NT2/D1 (cell line): ENCODE measurements around the gene HKDC1.

ENCODE experiments used
- DNase-seq: peaks from one replicate; pipeline ENCODE4 v3.0.0-alpha.2; 2011; ENCODE audit warnings: low read depth, low spot score
- H3K27me3 ChIP-seq: 2 replicates; pipeline ENCODE4 v1.6.0; 2011; ENCODE audit warnings: mild to moderate bottlenecking; ENCODE audit not compliant: insufficient read length, insufficient read depth
- H3K36me3 ChIP-seq: 2 replicates; pipeline ENCODE4 v1.6.1; 2011; ENCODE audit warnings: mild to moderate bottlenecking, low read length, mixed read lengths; ENCODE audit not compliant: insufficient read depth, insufficient read length
- H3K4me1 ChIP-seq: 2 replicates; pipeline ENCODE4 v1.5.1; 2011; ENCODE audit not compliant: insufficient read depth, insufficient read length
- H3K4me3 ChIP-seq: 2 replicates; pipeline ENCODE4 v1.5.1; 2011; ENCODE audit warnings: low read depth; ENCODE audit not compliant: insufficient read length
- H3K9ac ChIP-seq: 2 replicates; pipeline ENCODE4 v1.6.0; 2011; ENCODE audit warnings: low read depth; ENCODE audit not compliant: insufficient read length
- H3K9me3 ChIP-seq: 2 replicates; pipeline ENCODE4 v1.5.1; 2011; ENCODE audit warnings: mild to moderate bottlenecking, low read length; ENCODE audit not compliant: insufficient read depth
- SUZ12 ChIP-seq: IDR thresholded peaks from 2 replicates; pipeline ENCODE4 v1.6.1; 2011; ENCODE audit not compliant: insufficient read length, insufficient read depth; ENCODE audit errors: extremely low read depth
- YY1 ChIP-seq: IDR thresholded peaks from 2 replicates; pipeline ENCODE4 v1.6.1; 2011; ENCODE audit not compliant: insufficient read length, insufficient read depth
- ZNF274 ChIP-seq: IDR thresholded peaks from 2 replicates; pipeline ENCODE4 v1.6.1; 2011; ENCODE audit warnings: mild to moderate bottlenecking, low read depth, low read length

Gene HKDC1

GRCh38 chr10:69228151-69228550 lies 8.0 kb downstream of the HKDC1 start:
- H3K27me3 ChIP-seq = no peaks in the 10 kb centered on the region
- H3K4me1 ChIP-seq = peaks cover 3% of the 10 kb centered on the region
- H3K9ac ChIP-seq = no peak overlapping the region
- no peak for DNase-seq
- no peaks in the 10 kb centered on the region for H3K9me3 ChIP-seq
- no peak overlapping the region for H3K4me3 ChIP-seq
- H3K36me3 ChIP-seq = no peaks in the 10 kb centered on the region
- TF ChIP-seq YY1 (no peak), ZNF274 (no peak), SUZ12 (no peak)

- Histone ChIP-seq H3K36me3 (no peaks in the 10 kb centered on the region), H3K27me3 (no peaks in the 10 kb centered on the region), H3K4me3 (no peak overlapping the region), H3K4me1 (peaks cover 5% of the 10 kb centered on the region), H3K9ac (no peak overlapping the region), H3K9me3 (no peaks in the 10 kb centered on the region)
- no peak for TF ChIP-seq ZNF274
- no peak for TF ChIP-seq SUZ12
- DNase-seq = no peak
These were observed 9.4 kb downstream of the HKDC1 start for GRCh38 chr10:69229616-69229916.

GRCh38 chr10:69230128-69230527 lies 10.0 kb downstream of the HKDC1 start:
- H3K9ac ChIP-seq = no peak overlapping the region
- peaks cover 5% of the 10 kb centered on the region for H3K4me1 ChIP-seq
- H3K36me3 ChIP-seq = no peaks in the 10 kb centered on the region
- TF ChIP-seq YY1 (no peak), ZNF274 (no peak), SUZ12 (no peak)
- H3K4me3 ChIP-seq = no peak overlapping the region
- no peak for DNase-seq
- no peaks in the 10 kb centered on the region for H3K27me3 ChIP-seq
- no peaks in the 10 kb centered on the region for H3K9me3 ChIP-seq

GRCh38 chr10:69232252-69232651 lies 12.1 kb downstream of the HKDC1 start:
- Histone ChIP-seq H3K27me3 (no peaks in the 10 kb centered on the region), H3K9ac (no peak overlapping the region), H3K9me3 (no peaks in the 10 kb centered on the region), H3K4me3 (no peak overlapping the region), H3K36me3 (no peaks in the 10 kb centered on the region), H3K4me1 (peaks cover 5% of the 10 kb centered on the region)
- TF ChIP-seq ZNF274 (no peak), SUZ12 (no peak), YY1 (no peak)
- DNase-seq = peak; percentile 33

- no peak overlapping the region for H3K4me3 ChIP-seq
- H3K27me3 ChIP-seq = no peaks in the 10 kb centered on the region
- TF ChIP-seq SUZ12 (no peak), ZNF274 (no peak), YY1 (no peak)
- no peaks in the 10 kb centered on the region for H3K9me3 ChIP-seq
- H3K4me1 ChIP-seq = peaks cover 5% of the 10 kb centered on the region
- no peak overlapping the region for H3K9ac ChIP-seq
- H3K36me3 ChIP-seq = no peaks in the 10 kb centered on the region
- no peak for DNase-seq
These were observed 12.8 kb downstream of the HKDC1 start for GRCh38 chr10:69232736-69233480.

GRCh38 chr10:69234447-69234846 lies 14.3 kb downstream of the HKDC1 start:
- Histone ChIP-seq H3K36me3 (no peaks in the 10 kb centered on the region), H3K9me3 (no peaks in the 10 kb centered on the region), H3K27me3 (no peaks in the 10 kb centered on the region), H3K4me1 (peaks cover 5% of the 10 kb centered on the region), H3K9ac (no peak overlapping the region), H3K4me3 (no peak overlapping the region)
- TF ChIP-seq SUZ12 = no peak
- DNase-seq = no peak

- TF ChIP-seq SUZ12 (no peak), YY1 (no peak), ZNF274 (no peak)
- Histone ChIP-seq H3K4me1 (peaks cover 5% of the 10 kb centered on the region), H3K9me3 (no peaks in the 10 kb centered on the region), H3K4me3 (no peak overlapping the region), H3K9ac (no peak overlapping the region), H3K27me3 (no peaks in the 10 kb centered on the region), H3K36me3 (no peaks in the 10 kb centered on the region)
- peak; percentile 65 for DNase-seq
These were observed 17.5 kb downstream of the HKDC1 start for GRCh38 chr10:69237528-69238159.
